A549 (cell line): ENCODE data around the gene ALDOA. TPM values are rescaled to one million over a fixed set of nuclear protein-coding genes. Genes with fewer than 3 reads are reported as not detected.

Experiments
- ATAC-seq, 2 experiments: fragments of 200-7000 bp in 1 of 2; fragments of >200 bp in 1 of 2; cut with Nextera tagmentation in 1 of 2; cut with Tn5 transposase in 1 of 2; 3 replicates each; pipeline versions ENCODE4 v1.8.0 to v1.9.1; 2018 to 2020; ENCODE audit warnings: mild to moderate bottlenecking in 1 of 2, moderate library complexity in 1 of 2
- CTCF ChIA-PET: fragments of 300-600 bp; sonication (Branson Sonifier 250); formaldehyde crosslinking; extraction: SDS; loops from one replicate; lab custom pipeline; 2021; ENCODE audit warnings: antibody characterized with exemption, inconsistent platforms; lab: Yijun Ruan, JAX
- POLR2A ChIA-PET: fragments of 350-600 bp; formaldehyde crosslinking; extraction: SDS; loops from one replicate; lab custom pipeline; 2021; ENCODE audit warnings: antibody characterized with exemption, inconsistent platforms; lab: Yijun Ruan, JAX
- DNase-seq, 2 experiments: peaks; one replicate each; pipeline versions ENCODE4 v3.0.0 to v3.0.0-alpha.2; 2011 to 2016; ENCODE audit warnings: low read depth in 1 of 2, low spot score in 1 of 2
- FAIRE-seq: peaks from 2 replicates; lab custom pipeline; 2011; peaks lifted over from hg19 to GRCh38; lab: Jason Lieb, UNC
- H3K27ac ChIP-seq, 2 experiments: fragments of >200 bp; sonication (Bioruptor Twin); formaldehyde crosslinking; 3 replicates each; pipeline ENCODE4 v1.5.1; 2016 to 2017
- H3K4me1 ChIP-seq: fragments of >200 bp; sonication (Bioruptor Twin); formaldehyde crosslinking; 3 replicates; pipeline ENCODE4 v1.6.1; 2016
- H3K4me2 ChIP-seq: fragments of >200 bp; sonication (Bioruptor Twin); formaldehyde crosslinking; 3 replicates; pipeline ENCODE4 v1.6.1; 2016
- H3K4me3 ChIP-seq: fragments of >200 bp; sonication (Bioruptor Twin); formaldehyde crosslinking; 3 replicates; pipeline ENCODE4 v1.5.1; 2016
- H3K9me3 ChIP-seq: fragments of >200 bp; sonication (Bioruptor Twin); formaldehyde crosslinking; 3 replicates; pipeline ENCODE4 v1.6.1; 2016
- ATOH8 ChIP-seq: fragments of 250-450 bp; sonication (Bioruptor Pico); IDR thresholded peaks from 2 replicates; pipeline ENCODE4 v1.5.0; 2020; ENCODE audit warnings: low read depth, mild to moderate bottlenecking, moderate library complexity
- BHLHE40 ChIP-seq: IDR thresholded peaks from 2 replicates; pipeline ENCODE4 v1.6.1; 2012; ENCODE audit warnings: low read depth, low read length, inconsistent platforms
- E2F6 ChIP-seq: IDR thresholded peaks from 2 replicates; pipeline ENCODE4 v1.6.1; 2012; ENCODE audit warnings: low read depth, borderline replicate concordance
- EP300 ChIP-seq, 2 experiments: fragments of >200 bp; sonication (Bioruptor Twin); formaldehyde crosslinking; IDR thresholded peaks; 2 replicates in 1 of 2; 3 replicates in 1 of 2; pipeline ENCODE4 v1.6.1; 2016 to 2017
- FOXS1 ChIP-seq: fragments of 250-450 bp; sonication (Bioruptor Pico); IDR thresholded peaks from 2 replicates; pipeline ENCODE4 v1.5.0; 2020; ENCODE audit warnings: mild to moderate bottlenecking, moderate library complexity
- HDAC2 ChIP-seq: fragments of 200-600 bp; sonication (generic); IDR thresholded peaks from 2 replicates; pipeline ENCODE4 v1.6.1; 2016
- HEYL ChIP-seq: fragments of 250-450 bp; sonication (Bioruptor Pico); IDR thresholded peaks from 2 replicates; pipeline ENCODE4 v1.8.0; 2021; ENCODE audit warnings: mild to moderate bottlenecking, moderate library complexity
- HMGXB4 ChIP-seq: fragments of 250-450 bp; sonication (Bioruptor Pico); IDR thresholded peaks from 2 replicates; pipeline ENCODE4 v1.5.0; 2021; ENCODE audit warnings: mild to moderate bottlenecking, moderate library complexity, borderline replicate concordance
- HOXA7 ChIP-seq: fragments of 250-450 bp; sonication (Bioruptor Pico); IDR thresholded peaks from 2 replicates; pipeline ENCODE4 v1.5.0; 2020; ENCODE audit warnings: mild to moderate bottlenecking, moderate library complexity
- JUNB ChIP-seq: fragments of >200 bp; sonication (Bioruptor Twin); formaldehyde crosslinking; IDR thresholded peaks from 2 replicates; pipeline ENCODE4 v1.6.1; 2016
- MAX ChIP-seq: IDR thresholded peaks from 2 replicates; pipeline ENCODE4 v1.6.1; 2012
- PBX3 ChIP-seq: IDR thresholded peaks from 2 replicates; pipeline ENCODE4 v1.6.1; 2012
- PHF8 ChIP-seq: fragments of 200-600 bp; sonication (generic); IDR thresholded peaks from 2 replicates; pipeline ENCODE4 v1.6.1; 2016; ENCODE audit warnings: low read depth, mild to moderate bottlenecking, antibody characterized with exemption, moderate library complexity, borderline replicate concordance
- POLR2A ChIP-seq: IDR thresholded peaks from 2 replicates; pipeline ENCODE4 v1.6.1; 2012; ENCODE audit warnings: mild to moderate bottlenecking, low read length
- POLR2AphosphoS2 ChIP-seq: conservative IDR thresholded peaks from 2 replicates; pipeline ENCODE4 v1.6.1; 2012; ENCODE audit warnings: low read length, improper control_type of control experiment, inconsistent platforms
- REST ChIP-seq: fragments of 200-600 bp; sonication (generic); IDR thresholded peaks from 2 replicates; pipeline ENCODE4 v1.6.1; 2016; ENCODE audit warnings: antibody characterized with exemption, mild to moderate bottlenecking, moderate library complexity
- RNF2 ChIP-seq: fragments of 200-600 bp; sonication (generic); IDR thresholded peaks from 2 replicates; pipeline ENCODE4 v1.6.1; 2016; ENCODE audit warnings: low read depth, mild to moderate bottlenecking, antibody characterized with exemption, moderate library complexity, borderline replicate concordance
- USF2 ChIP-seq: fragments of 450-650 bp; IDR thresholded peaks from 2 replicates; pipeline ENCODE4 v1.6.1; 2014; ENCODE audit warnings: antibody characterized with exemption
- ZC3H11A ChIP-seq: fragments of 450-650 bp; IDR thresholded peaks from 2 replicates; pipeline ENCODE4 v1.6.1; 2014; ENCODE audit warnings: antibody characterized with exemption, mild to moderate bottlenecking
- ZSCAN20 ChIP-seq: fragments of 250-450 bp; sonication (Bioruptor Pico); IDR thresholded peaks from 2 replicates; pipeline ENCODE4 v1.8.0; 2022; ENCODE audit warnings: mild to moderate bottlenecking, moderate library complexity
- WGBS: methylation state at CpG from one replicate; pipeline ENCODE4 v1.1.6; 2017; ENCODE audit errors: missing lambda C conversion rate; 5-methylcytosine and 5-hydroxymethylcytosine counted together
- polyA plus RNA-seq, 4 experiments: library from polyadenylated mRNA; depleted of rRNA in 3 of 4; stranded (reverse); fragments of >200 nt; fragmentation: RNase III in 1 of 4; extraction: RNeasy Plus Mini Kit Qiagen cat#74134 plus additional on column Dnase treatment in 1 of 4; gene quantifications; 2 replicates in 3 of 4; 3 replicates in 1 of 4; pipeline ENCODE4 v1.2.3, GENCODE V29; 2011 to 2017

Gene ALDOA
- polyA plus RNA-seq, 2 of the 4 experiments (the other 2 are of a cell fraction), result 741 to 1,286 TPM

GRCh38 chr16:30063893-30064728 is 1.4 kb upstream of the ALDOA start (continued):
- TF ChIP-seq RNF2, result no peak
- no peak for TF ChIP-seq JUNB
- TF ChIP-seq REST, result no peak

- Histone ChIP-seq H3K27ac (peak overlapping the region; percentile 96 to 97), H3K4me2 (peak overlapping the region; percentile 90), H3K4me3 (peak overlapping the region; percentile 73), H3K9me3 (no peaks in the 10 kb centered on the region), H3K4me1 (peaks cover 34% of the 10 kb centered on the region)
- POLR2A ChIA-PET, result interaction anchor here (0.5 to 3.5 kb wide), 14 partner anchors 10 to 1094 kb away, joined by 3 to 67 read pairs (median 8); partner anchors contain the start of genes KIF22, PPP4C, TBX6 and YPEL3
- under 1% methylated on average over 19 of the region's 25 CpGs for WGBS
- FAIRE-seq, result no peak
- CTCF ChIA-PET, result interaction anchor here (3.3 to 9.9 kb wide), 5 partner anchors 10 to 33 kb away, joined by 13 to 119 read pairs (median 44); partner anchors contain the start of genes PPP4C, TBX6 and TLCD3B
- TF ChIP-seq ATOH8 (no peak), MAX (no peak), ZC3H11A (no peak), PBX3 (no peak; the same call in 1 of the 2 replicates), E2F6 (no peak), POLR2AphosphoS2 (no peak), FOXS1 (CRISPR knock-in tag) (no peak)
- peak in 1 of 2 experiments; percentile 7; a peak in 3 of 6 replicates for ATAC-seq
- DNase-seq, result no peak
Measured at GRCh38 chr16:30064729-30065101, 845 bp upstream of the ALDOA start.

- no peak for FAIRE-seq
- TF ChIP-seq EP300 (IDR thresholded peaks at IDR 0.05) (no peak), ATOH8 (no peak), HMGXB4 (CRISPR knock-in tag) (no peak), HDAC2 (0 out of 2 replicates have a peak, but pooled peaks have one; percentile 49), POLR2A (no peak), HEYL (CRISPR knock-in tag) (no peak), BHLHE40 (no peak), PHF8 (peak; percentile 63; the same call in 1 of the 2 replicates), ZSCAN20 (CRISPR knock-in tag) (no peak), USF2 (no peak), HOXA7 (CRISPR knock-in tag) (peak; percentile 23; the same call in 1 of the 2 replicates)
Measured at GRCh38 chr16:30065943-30066760, 592 bp downstream of the ALDOA start.

More at GRCh38 chr16:30065943-30066760, 592 bp downstream of the ALDOA start:
- Histone ChIP-seq H3K9me3 (no peaks in the 10 kb centered on the region), H3K4me3 (peak overlapping the region; percentile 73), H3K27ac (peak overlapping the region; percentile 96 to 97), H3K4me1 (peaks cover 34% of the 10 kb centered on the region), H3K4me2 (peak overlapping the region; percentile 97)
- WGBS, result 0% methylated on average over 23 of the region's 44 CpGs
- DNase-seq (peak in 1 of 2 experiments; percentile 43), ATAC-seq (peak; percentile 7 to 23; a peak in 5 of 6 replicates)
- ChIA-PET POLR2A (interaction anchor here (0.6 to 3.5 kb wide), 15 partner anchors 8 to 305 kb away, joined by 3 to 67 read pairs (median 7); partner anchors contain the start of genes CORO1A, KIF22, PAGR1 and PPP4C), CTCF (interaction anchor here (3.3 to 9.9 kb wide), 5 partner anchors 11 to 34 kb away, joined by 13 to 119 read pairs (median 44); partner anchors contain the start of genes PPP4C, TBX6 and TLCD3B)
